Measurements from ENCODE around the gene RBPJL.

The RBPJL gene

GRCh38 chr20:45313943-45314342, 7.3 kb downstream of the RBPJL start:
- no peak for DNase-seq (ENCODE audit: low read depth)
- no peak overlapping the region for H3K4me3 ChIP-seq (ENCODE audit: control insufficient read depth, low read depth, low read length)
- TF ChIP-seq, protein P1, sequence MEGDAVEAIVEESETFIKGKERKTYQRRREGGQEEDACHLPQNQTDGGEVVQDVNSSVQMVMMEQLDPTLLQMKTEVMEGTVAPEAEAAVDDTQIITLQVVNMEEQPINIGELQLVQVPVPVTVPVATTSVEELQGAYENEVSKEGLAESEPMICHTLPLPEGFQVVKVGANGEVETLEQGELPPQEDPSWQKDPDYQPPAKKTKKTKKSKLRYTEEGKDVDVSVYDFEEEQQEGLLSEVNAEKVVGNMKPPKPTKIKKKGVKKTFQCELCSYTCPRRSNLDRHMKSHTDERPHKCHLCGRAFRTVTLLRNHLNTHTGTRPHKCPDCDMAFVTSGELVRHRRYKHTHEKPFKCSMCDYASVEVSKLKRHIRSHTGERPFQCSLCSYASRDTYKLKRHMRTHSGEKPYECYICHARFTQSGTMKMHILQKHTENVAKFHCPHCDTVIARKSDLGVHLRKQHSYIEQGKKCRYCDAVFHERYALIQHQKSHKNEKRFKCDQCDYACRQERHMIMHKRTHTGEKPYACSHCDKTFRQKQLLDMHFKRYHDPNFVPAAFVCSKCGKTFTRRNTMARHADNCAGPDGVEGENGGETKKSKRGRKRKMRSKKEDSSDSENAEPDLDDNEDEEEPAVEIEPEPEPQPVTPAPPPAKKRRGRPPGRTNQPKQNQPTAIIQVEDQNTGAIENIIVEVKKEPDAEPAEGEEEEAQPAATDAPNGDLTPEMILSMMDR (conservative IDR thresholded peaks at IDR 0.05; ENCODE audit: control insufficient read depth, insufficient read depth, low read depth, low read length): no peak

DNA sequence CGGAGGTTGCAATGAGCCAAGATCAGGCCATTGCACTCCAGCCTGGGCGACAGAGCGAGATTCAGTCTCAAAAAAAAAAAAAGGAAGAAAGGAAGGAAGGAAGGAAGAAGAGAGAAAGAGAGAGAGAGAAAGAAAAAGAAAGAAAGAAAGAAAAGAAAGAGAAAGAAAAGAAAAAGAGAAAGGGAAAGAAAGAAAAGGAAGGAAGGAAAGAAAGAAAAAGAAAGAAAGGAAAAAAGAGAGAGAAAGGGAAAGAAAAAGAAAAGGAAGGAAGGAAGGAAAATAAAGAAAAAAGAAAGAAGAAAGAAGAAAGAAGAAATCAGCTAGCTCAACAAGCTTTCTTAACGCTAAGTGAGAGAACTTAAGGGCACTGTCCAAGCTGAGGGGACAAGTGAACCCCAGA, 9.0 kb downstream of the RBPJL start:
- no peak for DNase-seq (ENCODE audit: low read depth)
- TF ChIP-seq, protein P1 (conservative IDR thresholded peaks at IDR 0.05; ENCODE audit: control insufficient read depth, insufficient read depth, low read depth, low read length): no peak
- H3K4me3 ChIP-seq (ENCODE audit: control insufficient read depth, low read depth, low read length): no peak overlapping the region

DNA sequence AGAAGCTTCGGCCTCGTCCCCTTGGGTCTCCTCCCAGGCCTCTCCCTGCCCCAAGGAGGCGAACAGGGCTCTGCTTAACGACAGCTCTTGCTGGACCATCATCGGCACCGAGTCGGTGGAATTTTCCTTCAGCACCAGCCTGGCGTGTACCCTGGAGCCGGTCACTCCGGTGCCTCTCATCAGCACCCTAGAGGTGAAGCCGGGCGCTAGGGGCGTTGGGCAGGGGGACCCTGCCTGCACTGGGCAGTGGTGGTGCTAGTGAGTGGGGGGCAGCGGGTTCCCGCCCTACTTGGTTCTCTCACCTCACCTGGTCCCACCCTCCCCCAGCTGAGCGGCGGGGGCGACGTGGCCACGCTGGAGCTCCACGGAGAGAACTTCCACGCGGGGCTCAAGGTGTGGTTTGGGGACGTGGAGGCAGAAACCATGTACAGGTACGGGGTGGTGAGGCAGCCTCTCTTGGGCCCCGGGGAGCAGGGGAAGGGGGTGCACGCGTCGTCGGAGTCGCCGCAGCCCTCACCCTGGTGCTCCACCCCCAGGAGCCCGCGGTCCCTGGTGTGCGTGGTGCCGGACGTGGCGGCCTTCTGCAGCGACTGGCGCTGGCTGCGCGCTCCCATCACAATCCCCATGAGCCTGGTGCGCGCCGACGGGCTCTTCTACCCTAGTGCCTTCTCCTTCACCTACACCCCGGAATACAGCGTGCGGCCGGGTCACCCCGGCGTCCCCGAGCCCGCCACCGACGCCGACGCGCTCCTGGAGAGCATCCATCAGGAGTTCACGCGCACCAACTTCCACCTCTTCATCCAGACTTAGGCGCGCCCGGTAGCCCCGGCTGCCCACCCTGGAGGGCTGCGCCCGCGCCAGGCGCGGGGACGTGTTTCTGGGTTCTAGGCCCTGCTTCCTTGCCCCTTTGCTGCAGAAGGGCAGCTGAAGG, 9.8 kb downstream of the RBPJL start:
- no peak overlapping the region for H3K4me3 ChIP-seq (ENCODE audit: control insufficient read depth, low read depth, low read length)
- DNase-seq (ENCODE audit: low read depth): no peak
- TF ChIP-seq, protein P1 (conservative IDR thresholded peaks at IDR 0.05; ENCODE audit: control insufficient read depth, insufficient read depth, low read depth, low read length): no peak

GRCh38 chr20:45317826-45318225, 11.2 kb downstream of the RBPJL start:
- no peak overlapping the region for H3K4me3 ChIP-seq (ENCODE audit: control insufficient read depth, low read depth, low read length)
- TF ChIP-seq, protein P1 (conservative IDR thresholded peaks at IDR 0.05; ENCODE audit: control insufficient read depth, insufficient read depth, low read depth, low read length): no peak
- DNase-seq (ENCODE audit: low read depth): no peak

GRCh38 chr20:45318386-45318939, 11.8 kb downstream of the RBPJL start:
- no peak overlapping the region for H3K4me3 ChIP-seq (ENCODE audit: control insufficient read depth, low read depth, low read length)
- DNase-seq (ENCODE audit: low read depth): no peak
- TF ChIP-seq, protein P1 (conservative IDR thresholded peaks at IDR 0.05; ENCODE audit: control insufficient read depth, insufficient read depth, low read depth, low read length): no peak

GRCh38 chr20:45318948-45319347, 12.3 kb downstream of the RBPJL start:
- TF ChIP-seq, protein P1 (conservative IDR thresholded peaks at IDR 0.05; ENCODE audit: control insufficient read depth, insufficient read depth, low read depth, low read length): no peak
- no peak overlapping the region for H3K4me3 ChIP-seq (ENCODE audit: control insufficient read depth, low read depth, low read length)
- DNase-seq (ENCODE audit: low read depth): no peak
